ENCODE data around the gene PEX26. TPM values are rescaled to one million over a fixed set of nuclear protein-coding genes. Genes with fewer than 3 reads are reported as not detected.
A peak's percentile ranks its signal among the peaks of the same experiment; 100 is the strongest.
"Not testable (repeated sequence)": the region's sequence is repeated elsewhere in the genome, so short reads cannot be mapped to it uniquely, and the experiment has no call there.

The PEX26 gene
- total RNA-seq, 2 donors from 2014 or later: 15.1 to 18.4 TPM

GRCh38 chr22:18118345-18118915 is 40.6 kb downstream of the PEX26 start:
- no peak for DNase-seq (ENCODE audit: low spot score)
- no peak overlapping the region for H3K4me3 ChIP-seq
- TF ChIP-seq CTCF (IDR thresholded peaks at IDR 0.05): no peak
- peaks cover 13% of the 10 kb centered on the region for H3K36me3 ChIP-seq
- H3K4me1 ChIP-seq: peaks cover 0 to 46% of the 10 kb centered on the region in 2 donors
- H3K27ac ChIP-seq: peak overlapping the region; percentile 70 to 90
- H3K9me3 ChIP-seq: no peaks in the 10 kb centered on the region
- no peaks in the 10 kb centered on the region for H3K27me3 ChIP-seq

- H3K4me3 ChIP-seq: no peak overlapping the region
- no peaks in the 10 kb centered on the region for H3K9me3 ChIP-seq
- H3K4me1 ChIP-seq: peaks cover 0 to 35% of the 10 kb centered on the region in 2 donors
- TF ChIP-seq CTCF (IDR thresholded peaks at IDR 0.05): no peak
- H3K27ac ChIP-seq: peak overlapping the region; percentile 70 to 90
- H3K36me3 ChIP-seq: peaks cover 13% of the 10 kb centered on the region
- DNase-seq (ENCODE audit: low spot score): no peak
- H3K27me3 ChIP-seq: no peaks in the 10 kb centered on the region
Measured at GRCh38 chr22:18119409-18120110, 41.8 kb downstream of the PEX26 start.

- Histone ChIP-seq H3K36me3 (peaks cover 13% of the 10 kb centered on the region), H3K9me3 (no peaks in the 10 kb centered on the region), H3K27me3 (no peaks in the 10 kb centered on the region), H3K4me1 (peaks cover 0 to 22% of the 10 kb centered on the region in 2 donors), H3K4me3 (no peak overlapping the region), H3K27ac (peak overlapping the region in 1 of 2 donors; percentile 70)
- no peak for TF ChIP-seq CTCF (IDR thresholded peaks at IDR 0.05)
- DNase-seq (ENCODE audit: low spot score): no peak
Measured at GRCh38 chr22:18120857-18121256, 43.1 kb downstream of the PEX26 start.

GRCh38 chr22:18121506-18121905 is 43.7 kb downstream of the PEX26 start:
- no peak for TF ChIP-seq CTCF (IDR thresholded peaks at IDR 0.05)
- H3K4me3 ChIP-seq: no peak overlapping the region
- H3K36me3 ChIP-seq: peaks cover 17% of the 10 kb centered on the region
- no peaks in the 10 kb centered on the region for H3K9me3 ChIP-seq
- H3K27ac ChIP-seq: no peak overlapping the region
- H3K4me1 ChIP-seq: peaks cover 0 to 16% of the 10 kb centered on the region in 2 donors
- DNase-seq (ENCODE audit: low spot score): no peak
- no peaks in the 10 kb centered on the region for H3K27me3 ChIP-seq

GRCh38 chr22:18121954-18122554 is 44.3 kb downstream of the PEX26 start:
- DNase-seq (ENCODE audit: low spot score): no peak
- Histone ChIP-seq H3K27ac (no peak overlapping the region), H3K36me3 (peaks cover 22% of the 10 kb centered on the region), H3K27me3 (no peaks in the 10 kb centered on the region), H3K4me1 (peaks cover 0 to 13% of the 10 kb centered on the region in 2 donors), H3K9me3 (no peaks in the 10 kb centered on the region), H3K4me3 (no peak overlapping the region)
- no peak for TF ChIP-seq CTCF (IDR thresholded peaks at IDR 0.05)

GRCh38 chr22:18123476-18124025 is 45.8 kb downstream of the PEX26 start:
- not testable (repeated sequence) for DNase-seq (ENCODE audit: low spot score); H3K4me3 ChIP-seq; H3K27ac ChIP-seq; H3K27me3 ChIP-seq; H3K9me3 ChIP-seq
- Histone ChIP-seq H3K36me3 (peaks cover 25% of the 10 kb centered on the region), H3K4me1 (peaks cover 0 to 13% of the 10 kb centered on the region in 2 donors)
